HUDEP-2 (cell line): ENCODE data around the gene CAMK1.

Experiments used
- DNase-seq, 76 experiments: peaks; one replicate each; lab custom pipeline; 2025; ENCODE audit not compliant: unreplicated experiment in 76 of 76; lab: John Stamatoyannopoulos, UW

Gene CAMK1

DNA sequence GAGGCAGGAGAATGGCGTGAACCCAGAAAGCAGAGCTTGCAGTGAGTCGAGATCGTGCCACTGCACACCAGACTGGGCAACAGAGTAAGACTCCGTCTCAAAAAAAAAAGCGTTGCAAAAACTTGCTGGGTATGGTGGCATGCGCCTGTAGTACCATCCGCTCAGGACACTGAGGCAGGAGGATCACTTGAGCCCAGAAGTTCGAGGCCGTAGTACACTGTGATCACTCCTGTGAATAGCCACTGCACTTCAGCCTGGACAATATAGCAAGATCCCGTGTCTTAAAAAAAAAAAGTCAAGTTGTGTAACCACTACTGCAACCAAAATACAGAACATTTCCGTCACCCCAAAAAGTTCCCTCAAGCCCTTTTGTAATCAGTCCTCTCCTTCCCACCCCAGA lies 24.7 kb upstream of the CAMK1 start:
- no peak for DNase-seq

DNA sequence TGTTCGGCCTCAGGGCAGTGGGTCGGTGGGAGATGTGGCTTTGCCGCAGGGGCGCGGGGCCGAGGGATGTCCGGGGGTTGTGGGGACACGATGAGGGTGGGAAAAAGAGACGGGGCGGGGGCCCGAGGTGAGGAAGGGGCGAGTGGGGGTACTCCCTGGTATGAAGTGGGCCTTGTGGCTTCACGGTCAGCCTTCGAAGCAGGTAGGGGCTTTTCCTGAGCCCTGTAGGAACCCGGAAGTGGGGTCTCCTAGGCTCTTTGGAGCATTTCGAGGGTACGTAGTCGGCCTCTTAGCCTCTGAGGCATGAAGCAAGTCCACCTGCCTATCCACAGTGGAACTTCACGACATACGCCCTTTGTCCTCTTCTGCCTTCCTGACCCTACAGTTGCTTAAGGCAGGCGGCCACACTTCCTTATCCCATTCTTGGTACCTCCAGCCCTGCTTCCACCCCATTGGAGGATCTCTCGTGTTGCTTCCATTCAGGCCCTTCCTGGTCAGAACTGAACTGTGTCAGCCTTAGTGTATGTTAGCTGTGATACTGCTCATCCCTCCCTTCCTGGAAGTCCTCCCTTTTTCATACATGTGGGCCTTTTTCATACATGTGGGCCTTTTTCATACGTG lies 23.5 kb upstream of the CAMK1 start:
- peak in 22 of 76 experiments; percentile 8 to 43 (median 22) for DNase-seq

DNA sequence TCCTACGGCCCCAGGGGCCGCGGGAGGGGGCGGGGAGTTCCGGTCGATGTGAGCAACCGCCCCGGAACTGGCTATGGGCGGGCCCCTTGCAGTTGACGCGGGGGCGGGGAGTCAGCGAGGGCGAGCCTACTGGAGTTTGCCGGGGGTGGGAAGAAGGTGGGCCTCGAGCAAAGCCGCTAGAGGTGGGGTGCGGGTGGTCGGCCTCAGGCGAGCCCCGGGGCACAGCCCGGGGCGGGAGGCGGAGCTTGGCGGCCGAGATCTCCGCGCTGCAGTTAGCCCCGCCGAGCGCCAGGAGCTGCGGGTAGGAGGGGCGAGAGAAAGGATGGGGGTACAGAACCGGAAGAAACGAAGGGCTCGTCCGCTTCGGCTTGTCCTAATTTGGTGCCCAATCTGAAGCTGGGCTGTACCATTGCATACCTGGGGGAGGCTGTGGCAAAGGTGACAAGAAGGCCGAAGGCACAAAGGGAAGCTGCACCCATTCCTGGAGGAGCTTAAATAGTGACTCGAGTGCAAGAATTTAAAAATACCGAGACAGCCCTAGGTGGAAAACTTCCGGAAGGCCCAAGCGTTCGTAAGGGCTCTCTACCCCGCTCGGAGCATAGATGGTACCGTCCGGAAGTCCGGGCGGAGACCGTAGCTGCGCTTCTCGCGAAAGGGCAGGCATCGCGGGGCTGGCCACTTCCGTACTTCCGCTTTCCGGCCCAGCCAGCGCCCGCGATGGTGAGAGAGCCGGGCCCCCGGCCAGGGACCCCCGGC lies 22.8 kb upstream of the CAMK1 start, which contains the start of the genes ARPC4 and TADA3:
Gene ARPC4 (plus strand): TSS at position 678 of the 756 bp plus-strand sequence. CDS start 40 bp downstream, at position 718.
Gene TADA3 (minus strand): TSS at position 69 of the 756 bp plus-strand sequence. CDS start 1,007 bp downstream, outside the sequence.
- peak; percentile 16 to 96 (median 89) for DNase-seq

DNA sequence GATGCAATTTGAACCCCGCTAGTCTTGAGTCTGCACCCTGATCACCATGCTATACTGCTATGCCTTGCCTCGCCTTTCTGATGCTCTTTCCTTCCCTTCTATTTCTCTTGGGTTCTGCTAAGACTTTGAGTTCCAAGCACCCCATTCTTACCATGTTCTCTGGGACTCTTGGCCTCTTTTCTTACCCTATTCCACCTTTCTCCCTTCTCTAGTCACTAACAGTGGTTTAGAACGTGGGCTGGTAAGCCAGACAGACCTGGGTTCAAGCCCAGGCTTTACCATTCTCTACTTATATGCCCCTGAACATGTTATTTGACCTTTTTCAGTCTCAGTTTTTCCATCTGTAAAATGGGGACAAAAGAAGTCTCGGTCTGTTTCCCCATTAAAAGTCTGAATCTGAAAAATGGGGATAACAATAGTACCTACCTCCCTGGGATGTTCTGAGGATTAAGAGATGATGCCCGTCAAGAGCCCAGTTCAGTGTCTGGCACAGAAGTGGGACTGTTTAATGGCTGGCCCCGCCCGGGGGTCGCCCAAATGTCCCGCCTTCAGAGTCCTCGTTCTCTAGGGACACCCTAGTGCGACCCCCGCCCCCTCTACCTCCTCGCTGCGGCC lies 22.1 kb upstream of the CAMK1 start:
- DNase-seq = no peak

DNA sequence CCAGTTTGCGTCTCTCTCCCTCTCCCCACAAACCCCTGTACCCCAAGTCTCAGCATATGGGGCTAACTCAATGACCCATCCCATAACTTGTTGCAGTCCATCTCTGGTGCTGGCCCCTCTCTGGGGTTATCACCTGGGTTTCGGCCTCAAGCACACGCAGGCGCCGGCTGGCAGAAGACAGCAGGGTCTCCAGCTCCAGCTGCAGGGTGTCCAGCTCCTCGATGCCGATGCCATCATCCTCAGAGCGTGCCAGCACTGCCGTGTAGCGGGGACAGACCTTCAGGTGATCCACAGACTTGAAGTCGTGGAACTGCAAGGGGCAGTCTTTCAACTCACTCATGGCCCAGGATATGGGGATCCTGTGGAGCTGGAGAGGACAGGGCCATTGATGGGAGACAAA lies 21.4 kb upstream of the CAMK1 start:
- DNase-seq = no peak

DNA sequence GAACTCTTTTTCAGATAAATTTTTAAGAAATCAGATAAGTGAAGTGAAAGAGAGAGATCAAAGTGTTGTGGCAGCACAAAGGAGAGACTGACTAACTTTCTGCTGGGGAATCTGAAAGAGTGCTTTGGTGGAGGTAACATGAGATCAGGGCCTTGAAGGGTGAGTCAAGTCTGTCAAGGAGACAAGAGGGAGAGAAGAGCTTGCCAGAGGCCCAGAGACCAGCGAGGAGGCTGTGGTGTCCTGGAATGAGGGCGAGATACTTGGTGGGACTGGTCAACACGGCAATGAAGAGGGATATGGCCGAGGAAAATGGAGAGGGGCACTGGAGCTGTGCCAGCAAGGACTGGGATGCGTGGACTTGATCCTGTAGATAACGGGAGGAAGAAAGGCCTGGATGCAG lies 18.0 kb upstream of the CAMK1 start:
- DNase-seq = no peak

DNA sequence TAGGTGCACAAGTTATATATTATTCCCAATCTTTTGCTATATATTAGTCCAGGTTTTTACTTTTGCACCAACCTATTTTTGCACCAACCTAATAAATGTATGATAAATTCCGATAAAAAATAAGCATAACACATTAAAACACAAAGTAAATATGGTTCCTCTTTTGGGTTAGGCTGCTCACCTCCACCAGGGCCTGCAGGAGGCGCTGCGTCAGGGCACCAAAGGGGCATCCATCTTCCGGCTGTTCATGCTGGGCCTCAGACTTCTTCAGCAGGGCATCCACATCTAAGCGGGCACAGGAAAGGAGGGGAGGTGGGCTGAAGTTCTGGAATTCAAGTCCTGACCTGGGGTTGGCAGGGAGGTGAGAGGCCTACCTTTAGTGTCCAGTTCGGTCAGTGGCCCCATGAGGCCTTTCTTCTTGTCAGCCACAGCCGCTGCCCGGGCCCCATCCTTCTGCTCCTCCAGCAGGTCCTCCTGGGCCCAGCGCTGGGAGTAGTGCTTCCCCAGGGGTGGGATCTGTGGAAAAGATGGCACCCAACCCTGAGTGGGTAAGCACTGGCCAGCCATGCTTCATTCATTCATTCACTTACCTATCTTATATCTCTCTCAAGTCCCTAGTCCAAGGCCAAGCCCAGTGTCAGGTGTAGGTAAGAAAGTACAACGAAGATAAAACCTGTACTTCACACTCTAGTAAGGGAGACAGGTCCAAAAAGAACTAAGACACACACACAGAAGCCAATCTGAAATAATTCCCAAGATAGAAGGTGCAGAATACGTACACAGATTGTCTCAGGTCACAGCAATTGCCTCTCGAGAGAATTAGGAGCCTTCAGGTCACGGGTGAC lies 17.3 kb upstream of the CAMK1 start:
- peak in 7 of 76 experiments; percentile 1 to 12 (median 9) for DNase-seq

DNA sequence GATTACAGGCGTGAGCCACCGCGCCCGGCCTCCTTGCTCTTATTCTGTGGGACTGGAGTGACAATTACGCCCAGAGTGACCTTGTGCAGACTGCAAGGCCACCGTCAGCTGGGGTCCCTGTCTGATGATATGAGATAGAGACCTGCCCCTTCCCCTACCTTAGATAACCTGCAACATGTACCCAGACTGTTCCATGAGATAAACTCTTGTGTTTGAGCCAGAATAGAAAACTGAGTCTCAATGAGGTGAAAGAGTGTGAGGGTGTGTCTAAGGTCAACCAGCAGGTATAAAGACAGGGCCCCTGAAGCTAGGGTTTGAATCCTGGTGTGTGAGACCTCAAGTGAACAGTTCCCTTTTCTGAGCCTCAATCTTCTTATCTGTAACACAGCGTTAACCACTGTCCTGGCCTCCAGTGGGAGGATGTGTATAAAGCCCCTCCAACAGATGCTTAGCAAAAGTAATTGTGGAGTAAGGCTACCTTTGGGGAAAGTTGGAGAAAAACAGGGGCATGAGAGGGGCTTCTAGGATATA lies 16.5 kb upstream of the CAMK1 start:
- peak in 6 of 76 experiments; percentile 21 to 49 (median 27) for DNase-seq

DNA sequence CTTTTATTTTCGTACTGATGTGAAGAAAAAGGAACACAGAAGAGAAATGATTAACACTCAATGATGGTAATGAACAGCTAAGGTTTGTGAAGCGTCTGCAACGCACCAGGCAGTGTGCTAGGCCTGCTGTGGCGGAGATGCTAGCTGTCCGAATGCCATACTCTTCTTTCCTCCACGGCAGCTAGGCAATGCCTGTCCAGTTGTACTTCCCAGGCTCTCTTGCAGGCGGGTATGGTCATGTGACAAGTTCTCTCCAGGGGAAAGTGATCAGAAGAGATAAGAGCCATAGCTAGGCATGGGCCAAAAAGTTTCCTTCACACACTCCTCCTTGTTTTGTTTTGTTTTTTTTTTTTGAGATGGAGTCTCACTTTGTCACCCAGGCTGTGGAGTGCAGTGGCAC lies 15.9 kb upstream of the CAMK1 start:
- peak in 28 of 76 experiments; percentile 7 to 52 (median 22) for DNase-seq

DNA sequence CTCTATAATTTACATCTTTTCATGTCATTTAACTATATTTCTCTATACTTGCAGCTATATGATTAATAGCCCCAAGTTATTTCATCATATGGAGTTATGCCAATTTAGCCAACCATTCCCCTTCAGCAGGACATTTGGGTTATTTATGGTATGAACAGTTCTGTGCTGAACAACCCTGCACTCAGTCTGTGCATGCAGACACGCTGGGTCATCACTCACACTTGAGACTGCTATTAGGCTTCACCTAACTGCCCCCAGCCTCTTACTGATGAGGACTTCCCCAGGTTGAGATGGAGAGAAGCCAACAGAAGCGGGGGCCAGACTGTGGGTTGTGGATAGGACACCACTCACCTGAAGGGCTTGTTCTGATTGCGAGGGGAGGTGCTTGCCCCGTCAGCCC lies 15.2 kb upstream of the CAMK1 start:
- no peak for DNase-seq

DNA sequence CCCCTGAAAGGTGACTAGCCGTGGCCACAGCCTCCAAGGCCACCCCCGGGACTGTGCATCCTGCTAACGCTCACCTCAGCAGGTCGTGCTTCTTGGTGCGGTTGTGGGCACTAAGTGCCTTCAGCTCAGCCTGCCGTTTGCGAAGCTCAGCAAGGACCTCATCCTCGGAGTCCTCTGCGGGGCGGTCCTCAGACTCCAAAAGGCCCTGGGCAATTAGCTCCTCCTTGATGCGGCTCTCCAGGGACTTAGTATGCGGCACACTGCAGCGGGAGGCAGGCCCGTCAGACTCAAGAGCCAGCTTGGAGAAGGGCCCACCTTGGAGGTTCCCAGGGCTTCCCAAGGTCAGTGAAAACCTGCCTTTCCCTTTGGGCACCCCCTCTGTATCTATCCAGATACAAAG lies 14.2 kb upstream of the CAMK1 start:
- DNase-seq = no peak

DNA sequence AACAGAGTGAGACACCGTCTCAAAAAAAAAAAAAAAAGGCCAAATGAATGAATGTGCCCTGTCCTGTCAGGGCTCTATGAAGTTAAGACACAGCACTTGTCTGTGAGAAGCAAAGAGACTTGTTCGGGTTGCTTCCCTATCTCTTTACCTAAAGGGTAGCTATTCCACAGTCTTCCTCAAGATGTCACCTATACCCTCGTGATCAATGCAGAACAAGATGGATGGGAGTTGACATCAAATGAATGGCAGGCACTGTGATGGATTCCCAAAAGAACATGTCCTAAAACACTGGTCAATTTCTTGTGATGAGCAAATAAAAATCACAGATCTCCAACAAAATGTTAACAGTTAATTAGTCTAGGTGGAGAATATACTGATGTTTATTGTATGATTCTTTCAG lies 13.0 kb upstream of the CAMK1 start:
- peak in 11 of 76 experiments; percentile 6 to 31 (median 18) for DNase-seq

DNA sequence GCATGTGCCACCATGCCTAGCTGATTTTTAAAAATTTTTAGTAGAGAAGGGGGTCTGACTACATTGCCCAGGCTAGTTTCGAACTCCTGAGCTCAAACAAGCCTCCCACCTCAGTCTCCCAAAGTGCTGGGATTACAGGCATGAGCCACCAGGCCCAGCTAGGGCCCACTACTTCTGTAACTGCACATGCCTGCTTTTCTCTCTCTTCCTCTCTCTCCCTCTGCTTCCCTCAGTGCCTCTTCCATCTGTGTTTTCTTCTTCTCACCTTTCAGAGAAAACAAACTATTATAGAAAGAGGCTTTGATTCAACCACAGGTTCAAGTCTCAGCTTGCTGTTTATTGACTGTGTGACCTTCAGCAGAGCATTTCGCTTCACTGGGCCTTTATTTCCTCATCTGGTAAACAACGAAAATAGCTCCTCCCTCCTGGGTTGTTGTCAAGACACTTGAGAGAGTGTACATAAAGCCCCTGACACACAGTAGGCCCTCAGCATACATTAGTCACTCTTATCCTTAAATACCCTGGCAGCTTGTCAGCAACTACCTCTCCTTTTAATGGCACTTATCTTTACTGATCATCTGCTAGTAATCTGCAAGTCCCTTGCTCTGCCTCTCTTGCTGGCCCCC lies 12.3 kb upstream of the CAMK1 start:
- DNase-seq = peak in 29 of 76 experiments; percentile 1 to 73 (median 28)

DNA sequence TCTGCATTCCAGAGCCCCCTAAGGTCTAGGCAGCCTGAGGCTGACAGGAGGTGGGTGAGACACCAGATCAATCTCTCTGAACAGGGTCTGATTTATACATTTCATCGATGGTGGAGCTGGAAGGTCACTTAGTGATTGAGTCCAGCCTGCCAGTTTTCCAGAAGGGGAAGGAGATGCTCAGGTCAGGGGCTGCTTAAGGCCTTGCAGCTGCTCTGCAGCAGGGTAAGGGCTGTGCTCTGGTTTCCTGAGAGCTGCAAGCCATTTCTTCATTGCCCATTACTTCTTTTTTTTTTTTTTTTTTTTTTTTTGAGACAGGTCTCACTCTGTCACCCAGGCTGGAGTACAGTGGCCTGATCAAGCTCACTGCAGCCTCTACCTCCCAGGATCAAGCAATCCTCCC lies 11.8 kb upstream of the CAMK1 start:
- DNase-seq = no peak

DNA sequence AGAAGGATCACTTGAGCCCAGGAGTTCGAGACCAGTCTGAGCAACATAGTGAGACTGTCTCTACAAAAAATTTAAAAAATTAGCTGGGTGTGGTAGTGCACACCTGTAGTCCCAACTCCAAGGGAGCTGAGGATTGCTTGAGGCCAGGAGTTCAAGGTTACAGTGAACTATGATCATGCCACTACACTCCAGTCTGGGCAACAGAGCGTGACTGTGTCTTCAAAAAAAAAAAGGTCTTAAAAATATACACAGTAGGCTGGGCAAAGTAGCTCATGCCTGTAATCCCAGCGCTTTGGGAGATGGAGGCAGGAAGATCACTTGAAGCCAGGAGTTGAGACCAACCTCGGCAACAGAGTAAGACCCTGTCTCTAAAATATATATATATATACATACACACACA lies 11.2 kb upstream of the CAMK1 start:
- DNase-seq = no peak

DNA sequence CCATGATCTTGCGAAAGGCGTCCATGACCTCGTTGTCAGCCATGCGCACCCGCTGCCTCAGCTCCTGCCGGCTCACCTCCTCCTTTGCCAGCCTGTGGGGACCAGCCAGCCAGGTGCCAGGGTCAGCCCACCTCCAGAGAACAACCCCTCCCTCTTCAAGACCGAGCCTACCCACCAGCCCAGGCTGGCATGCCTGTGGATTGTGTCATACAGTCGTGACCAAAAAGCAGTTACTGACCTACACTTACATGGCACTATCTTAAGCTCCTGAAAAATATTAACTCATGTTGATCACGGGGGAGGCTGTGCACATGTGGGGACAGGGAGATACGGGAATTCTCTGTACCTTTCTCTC lies 10.7 kb upstream of the CAMK1 start:
- no peak for DNase-seq

DNA sequence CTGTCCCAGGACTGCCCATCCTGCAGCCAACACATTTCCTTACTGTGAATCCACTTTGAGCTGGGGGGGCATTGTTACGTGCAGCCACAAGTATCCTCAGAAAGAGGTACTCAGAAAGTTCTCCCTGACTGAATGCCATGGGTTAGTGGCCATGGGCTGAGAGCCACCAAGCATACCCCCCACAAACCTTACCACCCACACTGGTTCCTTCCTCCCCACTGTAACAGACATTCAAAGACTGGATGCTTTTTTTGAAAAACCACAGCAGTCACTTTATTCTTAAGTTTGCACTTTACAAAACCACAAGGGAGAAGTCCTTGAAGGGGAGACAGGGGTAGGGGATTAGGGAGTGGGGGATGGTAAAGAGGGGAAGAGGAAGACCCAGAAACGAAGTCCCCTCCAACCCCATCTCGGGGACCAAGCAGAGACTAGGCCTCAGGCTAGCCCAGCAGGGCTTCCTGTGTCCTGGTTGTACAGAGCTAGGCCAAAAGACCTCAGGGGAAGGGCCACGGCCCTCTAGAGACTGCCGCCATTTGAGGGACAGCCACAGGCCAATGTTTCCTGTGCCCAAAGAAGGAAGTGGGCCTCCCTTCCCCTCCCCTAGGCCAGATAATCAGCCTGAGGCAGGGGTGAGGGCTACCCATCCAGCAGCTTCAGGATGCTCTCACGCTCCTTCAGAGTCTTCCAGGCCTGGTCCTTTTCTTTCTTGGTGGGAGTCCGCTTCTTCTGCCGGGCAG lies 10.1 kb upstream of the CAMK1 start:
- DNase-seq = no peak

DNA sequence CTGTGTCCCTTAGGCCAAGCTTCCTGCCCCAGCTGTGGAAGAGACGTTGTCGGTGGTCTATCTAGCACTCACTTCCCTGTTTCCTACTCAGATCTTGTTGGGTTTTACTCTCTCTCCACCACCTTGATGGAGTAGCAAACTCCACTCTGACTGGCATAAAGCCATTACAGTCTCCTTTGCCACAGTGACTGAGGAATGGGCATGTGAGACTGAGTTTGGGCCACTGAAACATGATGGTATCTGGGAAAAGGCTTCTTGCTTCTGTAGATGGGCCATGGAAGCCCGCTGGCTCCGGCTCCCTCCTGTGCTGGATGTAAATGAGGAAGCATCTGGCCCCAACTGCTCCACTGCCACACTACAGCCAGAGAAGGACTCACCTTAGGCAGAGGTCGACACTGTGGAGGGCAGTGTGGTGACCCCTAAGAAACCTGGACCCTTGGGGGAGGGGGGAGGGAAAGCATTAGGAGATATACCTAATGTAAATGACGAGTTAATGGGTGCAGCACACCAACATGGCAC lies 9.4 kb upstream of the CAMK1 start:
- no peak for DNase-seq
